PFSK-1 (cell line): ENCODE data around the gene ABLIM2.

Source experiments
- FOXP2 ChIP-seq: optimal IDR thresholded peaks from 2 replicates; pipeline ENCODE3; 2011; ENCODE audit warnings: borderline replicate concordance, control low read depth, inconsistent platforms; ENCODE audit not compliant: insufficient read depth; ENCODE audit errors: extremely low read length, extremely low read depth
- POLR2AphosphoS5 ChIP-seq: IDR thresholded peaks from 2 replicates; pipeline ENCODE4 v1.6.1; 2012; ENCODE audit warnings: low read depth, mild to moderate bottlenecking, control low read depth, low read length, moderate library complexity
- SIN3A ChIP-seq: IDR thresholded peaks from 2 replicates; pipeline ENCODE4 v1.6.1; 2012; ENCODE audit warnings: mild to moderate bottlenecking, low read length, moderate library complexity, borderline replicate concordance; ENCODE audit not compliant: insufficient read depth
- TAF1 ChIP-seq: IDR thresholded peaks from 2 replicates; pipeline ENCODE4 v1.6.1; 2012; ENCODE audit warnings: low read length, control low read depth, borderline replicate concordance; ENCODE audit not compliant: insufficient read depth
- TF ChIP-seq, protein P1 (sequence below), 2 experiments: IDR thresholded peaks; 2 replicates each; pipeline versions ENCODE4 v1.6.1 to v1.8.0; 2011 to 2012; ENCODE audit warnings: low read depth in 2 of 2, low read length in 2 of 2, control low read depth in 1 of 2, inconsistent platforms in 1 of 2, mild to moderate bottlenecking in 1 of 2, moderate library complexity in 1 of 2; ENCODE audit not compliant: insufficient read depth in 1 of 2

Gene ABLIM2

DNA sequence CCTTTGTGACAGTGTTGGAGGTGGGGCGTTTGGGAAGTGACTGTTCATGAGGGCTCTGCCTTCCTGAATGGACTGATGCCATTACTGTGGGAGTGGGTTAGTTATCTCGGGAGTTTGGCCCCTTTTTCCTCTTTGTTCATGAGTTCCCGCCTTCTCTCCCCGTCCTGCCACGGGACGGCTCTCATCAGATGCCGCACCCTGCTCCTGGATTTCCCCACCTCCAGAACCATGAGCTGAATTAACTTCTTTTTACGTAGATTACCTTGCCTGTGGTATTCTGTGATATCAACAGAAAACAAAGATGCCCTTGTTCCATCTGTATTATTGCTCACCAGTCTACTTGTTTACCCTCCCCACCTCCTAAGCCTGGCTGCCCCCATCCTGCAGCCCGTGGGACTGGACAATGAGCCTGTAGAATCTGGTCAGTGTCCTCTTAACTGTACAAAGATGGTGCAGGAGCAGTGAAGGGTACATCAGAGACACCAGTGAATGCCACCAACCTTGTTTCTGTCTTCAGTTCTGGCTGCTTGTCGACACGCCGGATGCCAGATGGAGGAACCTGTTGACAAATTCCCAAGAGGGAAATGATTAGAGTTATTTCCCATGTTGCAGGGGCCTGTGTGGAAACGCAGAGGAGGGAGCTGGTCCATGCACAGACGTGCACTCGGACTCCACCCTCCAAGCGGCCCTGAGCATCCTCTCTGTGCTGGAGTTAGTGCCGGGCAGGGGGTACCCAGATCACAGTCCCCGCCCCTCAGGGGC is 104.7 kb downstream of the ABLIM2 start:
- TF ChIP-seq, protein P1, sequence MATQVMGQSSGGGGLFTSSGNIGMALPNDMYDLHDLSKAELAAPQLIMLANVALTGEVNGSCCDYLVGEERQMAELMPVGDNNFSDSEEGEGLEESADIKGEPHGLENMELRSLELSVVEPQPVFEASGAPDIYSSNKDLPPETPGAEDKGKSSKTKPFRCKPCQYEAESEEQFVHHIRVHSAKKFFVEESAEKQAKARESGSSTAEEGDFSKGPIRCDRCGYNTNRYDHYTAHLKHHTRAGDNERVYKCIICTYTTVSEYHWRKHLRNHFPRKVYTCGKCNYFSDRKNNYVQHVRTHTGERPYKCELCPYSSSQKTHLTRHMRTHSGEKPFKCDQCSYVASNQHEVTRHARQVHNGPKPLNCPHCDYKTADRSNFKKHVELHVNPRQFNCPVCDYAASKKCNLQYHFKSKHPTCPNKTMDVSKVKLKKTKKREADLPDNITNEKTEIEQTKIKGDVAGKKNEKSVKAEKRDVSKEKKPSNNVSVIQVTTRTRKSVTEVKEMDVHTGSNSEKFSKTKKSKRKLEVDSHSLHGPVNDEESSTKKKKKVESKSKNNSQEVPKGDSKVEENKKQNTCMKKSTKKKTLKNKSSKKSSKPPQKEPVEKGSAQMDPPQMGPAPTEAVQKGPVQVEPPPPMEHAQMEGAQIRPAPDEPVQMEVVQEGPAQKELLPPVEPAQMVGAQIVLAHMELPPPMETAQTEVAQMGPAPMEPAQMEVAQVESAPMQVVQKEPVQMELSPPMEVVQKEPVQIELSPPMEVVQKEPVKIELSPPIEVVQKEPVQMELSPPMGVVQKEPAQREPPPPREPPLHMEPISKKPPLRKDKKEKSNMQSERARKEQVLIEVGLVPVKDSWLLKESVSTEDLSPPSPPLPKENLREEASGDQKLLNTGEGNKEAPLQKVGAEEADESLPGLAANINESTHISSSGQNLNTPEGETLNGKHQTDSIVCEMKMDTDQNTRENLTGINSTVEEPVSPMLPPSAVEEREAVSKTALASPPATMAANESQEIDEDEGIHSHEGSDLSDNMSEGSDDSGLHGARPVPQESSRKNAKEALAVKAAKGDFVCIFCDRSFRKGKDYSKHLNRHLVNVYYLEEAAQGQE (IDR thresholded peaks at IDR 0.05; ENCODE audit: insufficient read depth in 1 of 2, low read depth in 2 of 2, low read length in 2 of 2), result no peak
- TF ChIP-seq FOXP2 (no peak), TAF1 (no peak), POLR2AphosphoS5 (no peak), SIN3A (no peak)

DNA sequence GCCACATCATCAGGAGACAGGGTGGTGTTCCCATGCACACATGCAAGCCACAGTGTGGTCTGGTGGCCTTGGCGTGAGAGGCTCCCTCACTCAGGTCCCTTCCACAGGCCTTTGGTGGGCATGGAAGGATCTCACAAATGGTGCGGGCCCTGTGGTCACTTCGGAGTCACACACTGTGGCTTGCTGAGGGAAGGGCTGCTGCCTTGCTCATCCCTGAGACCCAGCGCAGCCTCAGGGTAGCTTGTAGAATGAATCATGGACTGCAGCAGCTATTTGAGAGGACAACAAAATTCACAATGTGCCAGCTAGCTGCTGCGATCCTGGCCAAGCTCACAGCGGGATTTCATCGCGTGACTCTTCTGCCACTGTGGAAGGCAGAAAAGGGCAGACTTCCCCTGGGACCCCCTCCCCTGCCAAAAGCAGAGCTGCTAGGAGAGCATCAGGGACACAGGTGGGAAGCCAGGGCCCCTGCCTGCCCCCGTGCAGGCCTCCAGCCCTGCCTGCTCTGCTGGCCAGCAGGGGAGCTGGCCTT is 106.4 kb downstream of the ABLIM2 start:
- no peak for TF ChIP-seq TAF1
- TF ChIP-seq POLR2AphosphoS5, result no peak
- TF ChIP-seq, protein P1 (IDR thresholded peaks at IDR 0.05; ENCODE audit: insufficient read depth in 1 of 2, low read depth in 2 of 2, low read length in 2 of 2), result no peak
- TF ChIP-seq SIN3A, result no peak
- TF ChIP-seq FOXP2, result no peak

DNA sequence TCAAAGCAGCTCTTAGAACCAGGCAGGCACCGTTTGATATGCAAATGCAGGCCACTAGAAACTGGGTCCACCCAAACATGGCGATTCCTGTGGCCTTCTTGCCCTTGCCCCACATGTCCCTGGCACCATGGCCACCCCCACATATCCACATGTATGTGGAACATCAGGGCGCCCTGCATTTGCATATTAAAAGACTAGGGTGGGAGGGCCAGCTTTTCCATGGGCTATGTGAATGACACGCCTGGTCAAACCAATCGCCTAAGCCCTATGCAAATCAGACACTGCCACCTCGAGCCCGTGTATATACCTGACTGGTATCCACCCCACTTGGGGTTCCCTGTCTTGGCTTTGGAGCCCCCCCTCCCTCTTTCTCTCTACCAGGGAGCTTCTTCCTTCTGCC is 107.0 kb downstream of the ABLIM2 start:
- TF ChIP-seq FOXP2 (no peak), SIN3A (no peak), TAF1 (no peak), POLR2AphosphoS5 (no peak)
- TF ChIP-seq, protein P1 (IDR thresholded peaks at IDR 0.05; ENCODE audit: insufficient read depth in 1 of 2, low read depth in 2 of 2, low read length in 2 of 2), result no peak

DNA sequence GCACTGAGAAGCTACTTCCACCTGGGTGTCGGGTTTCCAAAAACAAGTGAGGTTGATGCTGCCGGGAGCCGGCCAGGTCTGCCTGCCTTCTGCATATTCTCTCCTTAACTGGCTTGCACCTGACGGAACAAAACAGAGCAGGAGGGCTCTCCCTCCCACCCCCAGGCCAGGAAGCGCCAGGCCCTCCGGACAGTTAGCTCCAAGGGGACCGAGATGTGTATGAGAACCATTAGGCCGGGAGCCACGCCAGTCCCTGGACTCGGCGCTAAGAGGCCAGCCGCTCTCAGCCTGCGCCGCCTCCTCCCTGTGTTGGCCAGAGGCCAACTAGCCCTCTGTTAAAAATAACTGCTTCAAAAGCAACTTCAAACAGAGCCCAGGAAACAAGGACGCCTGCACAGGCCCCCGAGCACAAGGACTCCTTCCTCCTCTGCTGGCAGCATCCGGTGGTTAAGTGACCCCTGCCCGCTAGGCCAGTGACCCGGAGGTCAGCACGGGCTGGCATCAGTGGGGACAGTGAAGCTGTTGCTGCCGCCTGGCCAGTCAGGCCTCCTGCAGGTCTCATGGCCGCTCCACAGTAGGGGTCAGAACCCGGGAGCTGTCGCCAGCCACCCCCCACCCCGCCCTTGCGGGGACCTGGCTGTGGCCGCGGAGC is 107.9 kb downstream of the ABLIM2 start:
- no peak for TF ChIP-seq TAF1
- TF ChIP-seq, protein P1 (IDR thresholded peaks at IDR 0.05; ENCODE audit: insufficient read depth in 1 of 2, low read depth in 2 of 2, low read length in 2 of 2), result no peak
- TF ChIP-seq FOXP2, result peak; percentile 38
